ENCODE results near the gene ZAP70.
A peak's percentile ranks its signal among the peaks of the same experiment; 100 is the strongest.

ZAP70 gene

DNA sequence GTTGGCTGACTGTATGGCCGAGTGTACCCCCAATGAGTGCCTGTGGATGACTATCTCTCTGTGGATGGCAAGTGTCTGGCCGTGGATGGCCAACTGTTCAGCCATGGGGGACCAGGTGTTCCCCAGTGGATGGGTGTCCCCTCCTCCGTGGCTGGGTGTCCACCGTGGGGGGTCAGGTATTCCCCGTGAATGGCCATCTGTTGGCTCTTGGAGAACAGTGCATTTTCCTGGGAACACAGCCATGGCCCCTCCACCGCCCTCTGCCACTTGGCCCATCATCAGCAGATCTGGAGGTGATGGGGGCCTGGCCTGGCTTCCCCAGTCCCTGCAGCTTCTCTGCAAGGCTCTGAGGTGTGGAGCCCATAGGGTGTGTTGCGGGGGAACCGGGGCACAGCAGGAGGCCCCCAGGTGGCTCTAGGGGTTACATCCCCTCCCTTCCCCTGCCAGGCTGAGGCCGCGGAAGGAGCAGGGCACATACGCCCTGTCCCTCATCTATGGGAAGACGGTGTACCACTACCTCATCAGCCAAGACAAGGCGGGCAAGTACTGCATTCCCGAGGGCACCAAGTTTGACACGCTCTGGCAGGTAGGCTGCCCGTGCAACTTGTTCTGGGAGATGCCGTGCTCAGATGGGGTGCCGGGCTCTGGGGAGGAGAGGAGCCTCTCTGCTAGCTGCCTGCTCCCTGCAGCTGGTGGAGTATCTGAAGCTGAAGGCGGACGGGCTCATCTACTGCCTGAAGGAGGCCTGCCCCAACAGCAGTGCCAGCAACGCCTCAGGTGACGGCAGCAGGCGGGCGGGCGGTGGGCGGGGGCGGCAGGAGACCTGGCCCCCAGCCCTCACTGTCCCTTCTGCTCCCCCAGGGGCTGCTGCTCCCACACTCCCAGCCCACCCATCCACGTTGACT, 19.3 kb downstream of the ZAP70 start:
- TF ChIP-seq, protein P1, sequence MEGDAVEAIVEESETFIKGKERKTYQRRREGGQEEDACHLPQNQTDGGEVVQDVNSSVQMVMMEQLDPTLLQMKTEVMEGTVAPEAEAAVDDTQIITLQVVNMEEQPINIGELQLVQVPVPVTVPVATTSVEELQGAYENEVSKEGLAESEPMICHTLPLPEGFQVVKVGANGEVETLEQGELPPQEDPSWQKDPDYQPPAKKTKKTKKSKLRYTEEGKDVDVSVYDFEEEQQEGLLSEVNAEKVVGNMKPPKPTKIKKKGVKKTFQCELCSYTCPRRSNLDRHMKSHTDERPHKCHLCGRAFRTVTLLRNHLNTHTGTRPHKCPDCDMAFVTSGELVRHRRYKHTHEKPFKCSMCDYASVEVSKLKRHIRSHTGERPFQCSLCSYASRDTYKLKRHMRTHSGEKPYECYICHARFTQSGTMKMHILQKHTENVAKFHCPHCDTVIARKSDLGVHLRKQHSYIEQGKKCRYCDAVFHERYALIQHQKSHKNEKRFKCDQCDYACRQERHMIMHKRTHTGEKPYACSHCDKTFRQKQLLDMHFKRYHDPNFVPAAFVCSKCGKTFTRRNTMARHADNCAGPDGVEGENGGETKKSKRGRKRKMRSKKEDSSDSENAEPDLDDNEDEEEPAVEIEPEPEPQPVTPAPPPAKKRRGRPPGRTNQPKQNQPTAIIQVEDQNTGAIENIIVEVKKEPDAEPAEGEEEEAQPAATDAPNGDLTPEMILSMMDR (IDR thresholded peaks at IDR 0.05; ENCODE audit: unreplicated experiment in 3 of 3) = no peak
- Mint-ChIP-seq H3K36me3 (ENCODE audit: low read depth) (no peaks in the 10 kb centered on the region), H3K4me1 (peaks cover 16% of the 10 kb centered on the region), H3K27ac (no peak overlapping the region), H3K9me3 (peaks cover 9% of the 10 kb centered on the region), H3K4me3 (no peak overlapping the region), H3K27me3 (ENCODE audit: low read depth) (peaks cover 6% of the 10 kb centered on the region)

DNA sequence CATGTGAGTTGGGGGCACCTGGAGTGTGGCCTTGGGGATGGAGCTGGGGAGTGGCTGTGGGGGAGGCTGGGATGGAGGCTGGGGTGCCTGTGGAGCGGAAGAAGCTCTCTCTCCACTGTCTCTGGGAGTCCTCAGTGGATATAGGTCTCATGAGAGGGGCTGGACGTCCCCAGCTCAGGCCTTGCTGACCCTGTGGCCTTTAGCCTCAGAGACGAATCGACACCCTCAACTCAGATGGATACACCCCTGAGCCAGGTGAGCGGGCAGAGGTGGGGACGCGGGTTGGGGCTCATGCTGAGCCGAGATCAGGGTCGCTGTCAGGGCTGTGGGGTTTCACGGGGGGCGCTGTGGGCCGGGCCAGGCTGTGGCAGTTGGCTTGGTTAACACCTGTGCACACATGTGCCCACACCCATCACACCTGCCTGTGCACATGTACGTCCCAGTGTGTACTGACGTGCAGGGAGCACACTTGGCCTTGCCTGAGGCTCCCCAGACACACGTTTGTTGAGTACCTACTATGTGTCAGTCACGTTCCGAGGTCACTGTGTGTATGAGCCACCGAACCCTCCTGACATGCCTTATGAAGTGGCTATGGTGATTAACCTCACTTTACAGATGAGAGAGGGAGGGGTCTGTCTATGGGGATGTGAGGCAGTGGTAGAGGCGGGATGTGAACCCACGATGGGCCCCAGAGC, 20.1 kb downstream of the ZAP70 start:
- TF ChIP-seq, protein P1 (IDR thresholded peaks at IDR 0.05; ENCODE audit: unreplicated experiment in 3 of 3) = no peak
- Mint-ChIP-seq H3K27me3 (ENCODE audit: low read depth) (peaks cover 3% of the 10 kb centered on the region), H3K9me3 (peaks cover 4% of the 10 kb centered on the region), H3K4me1 (peaks cover 9% of the 10 kb centered on the region), H3K4me3 (no peak overlapping the region), H3K27ac (no peak overlapping the region), H3K36me3 (ENCODE audit: low read depth) (no peaks in the 10 kb centered on the region)

DNA sequence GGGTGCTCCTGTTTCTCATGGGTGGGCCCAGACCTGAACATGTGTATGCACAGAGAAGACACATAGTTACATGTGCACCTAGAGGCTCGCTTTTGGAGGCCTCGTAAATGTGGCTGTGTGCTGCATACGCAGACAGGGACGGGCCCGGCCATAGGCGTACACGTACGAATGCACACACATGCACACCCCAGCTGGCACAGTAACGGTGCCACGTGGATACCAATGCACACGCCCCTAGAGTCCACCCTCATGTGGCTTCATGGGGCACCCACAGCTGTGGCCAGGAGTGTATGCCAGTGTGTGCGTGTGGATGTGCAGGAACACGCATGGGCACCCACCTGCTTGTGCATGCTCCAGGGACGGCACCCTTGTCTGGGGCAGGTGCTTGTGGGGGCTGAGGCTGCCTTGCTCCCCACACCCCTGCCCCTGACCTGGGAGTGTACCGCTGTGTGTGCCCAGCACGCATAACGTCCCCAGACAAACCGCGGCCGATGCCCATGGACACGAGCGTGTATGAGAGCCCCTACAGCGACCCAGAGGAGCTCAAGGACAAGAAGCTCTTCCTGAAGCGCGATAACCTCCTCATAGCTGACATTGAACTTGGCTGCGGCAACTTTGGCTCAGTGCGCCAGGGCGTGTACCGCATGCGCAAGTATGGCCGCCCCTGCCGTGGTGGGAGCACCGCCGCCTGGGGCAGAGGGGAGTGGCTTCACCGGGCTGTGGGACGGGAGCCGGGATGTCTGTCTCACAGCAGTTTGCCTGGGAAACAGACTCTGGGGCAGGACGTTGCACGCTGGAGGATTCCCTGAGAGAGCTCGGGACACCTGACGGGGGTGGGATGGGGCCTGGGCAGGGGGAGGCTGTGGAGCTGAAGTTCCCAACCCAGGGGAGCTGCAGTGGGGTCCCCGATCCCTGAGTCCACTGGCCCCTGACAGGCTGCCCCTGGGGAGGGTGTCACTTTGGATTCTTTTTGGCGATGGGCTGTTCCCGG, 21.0 kb downstream of the ZAP70 start:
- H3K4me3 Mint-ChIP-seq = no peak overlapping the region
- TF ChIP-seq, protein P1 (IDR thresholded peaks at IDR 0.05; ENCODE audit: unreplicated experiment in 3 of 3) = no peak
- H3K27ac Mint-ChIP-seq = no peak overlapping the region
- H3K27me3 Mint-ChIP-seq (ENCODE audit: low read depth) = peaks cover 3% of the 10 kb centered on the region
- H3K36me3 Mint-ChIP-seq (ENCODE audit: low read depth) = no peaks in the 10 kb centered on the region
- H3K4me1 Mint-ChIP-seq = peaks cover 9% of the 10 kb centered on the region
- H3K9me3 Mint-ChIP-seq = peaks cover 4% of the 10 kb centered on the region

DNA sequence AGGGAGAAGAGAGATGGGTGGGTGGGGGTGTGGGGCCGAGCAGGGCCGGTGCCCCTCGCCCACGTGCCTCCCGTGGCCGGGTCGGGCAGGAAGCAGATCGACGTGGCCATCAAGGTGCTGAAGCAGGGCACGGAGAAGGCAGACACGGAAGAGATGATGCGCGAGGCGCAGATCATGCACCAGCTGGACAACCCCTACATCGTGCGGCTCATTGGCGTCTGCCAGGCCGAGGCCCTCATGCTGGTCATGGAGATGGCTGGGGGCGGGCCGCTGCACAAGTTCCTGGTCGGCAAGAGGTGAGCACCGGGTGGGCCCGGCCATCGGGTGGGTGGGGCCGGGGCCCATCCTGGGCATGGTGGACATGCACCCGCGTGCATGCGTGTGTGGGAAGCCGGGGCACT, 21.8 kb downstream of the ZAP70 start:
- peaks cover 9% of the 10 kb centered on the region for H3K4me1 Mint-ChIP-seq
- H3K27me3 Mint-ChIP-seq (ENCODE audit: low read depth) = peaks cover 3% of the 10 kb centered on the region
- no peak overlapping the region for H3K27ac Mint-ChIP-seq
- H3K9me3 Mint-ChIP-seq = peaks cover 4% of the 10 kb centered on the region
- TF ChIP-seq, protein P1 (IDR thresholded peaks at IDR 0.05; ENCODE audit: unreplicated experiment in 3 of 3) = no peak
- H3K36me3 Mint-ChIP-seq (ENCODE audit: low read depth) = no peaks in the 10 kb centered on the region
- H3K4me3 Mint-ChIP-seq = no peak overlapping the region

DNA sequence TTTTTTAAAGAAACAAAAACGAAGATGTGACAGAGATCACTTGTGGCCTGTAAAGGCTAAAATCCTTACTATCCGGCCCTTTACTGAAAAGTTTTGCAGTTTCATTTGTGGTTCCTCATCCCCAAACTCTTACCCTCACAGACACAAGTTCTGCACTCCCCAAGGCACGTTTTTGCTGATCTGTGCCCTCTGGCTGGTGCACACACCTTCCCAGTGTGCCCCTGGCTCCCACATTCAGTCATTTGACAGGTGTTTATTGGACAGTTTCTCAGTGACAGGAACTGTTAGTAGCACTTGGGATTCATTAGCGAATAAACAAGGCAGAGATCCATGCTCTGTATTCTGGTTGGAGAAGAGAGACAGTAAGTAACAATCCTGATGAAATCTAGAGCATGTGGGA, 22.8 kb downstream of the ZAP70 start:
- Mint-ChIP-seq H3K27me3 (ENCODE audit: low read depth) (no peaks in the 10 kb centered on the region), H3K9me3 (peaks cover 3% of the 10 kb centered on the region), H3K4me3 (no peak overlapping the region), H3K4me1 (peaks cover 16% of the 10 kb centered on the region), H3K27ac (peak overlapping the region in 1 of 3 experiments; percentile 29), H3K36me3 (ENCODE audit: low read depth) (no peaks in the 10 kb centered on the region)
- TF ChIP-seq, protein P1 (IDR thresholded peaks at IDR 0.05; ENCODE audit: unreplicated experiment in 3 of 3) = no peak

Measured in nephron (organoid).